Measurements from ENCODE around the gene ETFB. TPM values are rescaled to one million over a fixed set of nuclear protein-coding genes. Genes with fewer than 3 reads are reported as not detected.

Gene ETFB
- total RNA-seq, 1 experiment from 2014 or later: 140 TPM

- ChIA-PET RAD21 (ENCODE audit: low non-redundant PET in 1 of 2, low total read pairs in 2 of 2, uncharacterized antibody in 2 of 2, unreplicated experiment in 2 of 2) (no interaction called here), CTCF (no interaction called here), POLR2A (no interaction called here)
- ATAC-seq: no peak
- H3K27me3 ChIP-seq (ENCODE audit: insufficient read depth, low read length): no peaks in the 10 kb centered on the region
- no peaks in the 10 kb centered on the region for H4K20me1 ChIP-seq (ENCODE audit: insufficient read depth)
- H3K9me3 ChIP-seq (ENCODE audit: control insufficient read depth in 1 of 2, insufficient read depth in 1 of 2, low read depth in 1 of 2, low read length in 2 of 2): peaks cover 8 to 9% of the 10 kb centered on the region in 2 experiments; a peak in 2 of 4 replicates
- DNase-seq (ENCODE audit: low read depth, low spot score): no peak
- H3K4me2 ChIP-seq (ENCODE audit: low read length): no peak overlapping the region
- no peak overlapping the region for H3K27ac ChIP-seq (ENCODE audit: low read depth, low read length)
- intact Hi-C loops (cut with micrococcal nuclease): no loop called here
- peaks cover 6 to 19% of the 10 kb centered on the region in 2 experiments; a peak in 3 of 4 replicates for H3K4me1 ChIP-seq (ENCODE audit: control insufficient read depth in 1 of 2, insufficient read depth in 2 of 2, low read length in 2 of 2)
- no TSS peak for BruUV-seq (replicated peaks)
- H3K79me2 ChIP-seq (ENCODE audit: insufficient read depth, low read length): peaks cover 4% of the 10 kb centered on the region; the same call in 1 of the 2 replicates
- H3K36me3 ChIP-seq (ENCODE audit: control insufficient read depth in 1 of 2, insufficient read depth in 2 of 2, low read length in 2 of 2): peaks cover 0 to 3% of the 10 kb centered on the region in 2 experiments; a peak in 1 of 4 replicates
- H3K4me3 ChIP-seq (replicated peaks in 1 of 2; ENCODE audit: low read depth in 1 of 2, low read length in 2 of 2): no peak overlapping the region
- TF ChIP-seq SP1 (IDR thresholded peaks at IDR 0.05; ENCODE audit: low read depth) (no peak), POLR2AphosphoS5 (IDR thresholded peaks at IDR 0.05; ENCODE audit: low read depth, low read length) (no peak), EGR1 (IDR thresholded peaks at IDR 0.05; ENCODE audit: low read depth) (no peak), CEBPB (IDR thresholded peaks at IDR 0.05; ENCODE audit: low read depth) (no peak), ZNF274 (IDR thresholded peaks at IDR 0.05; ENCODE audit: low read depth, low read length) (no peak), RAD21 (IDR thresholded peaks at IDR 0.05; ENCODE audit: low read depth) (no peak), SIN3A (IDR thresholded peaks at IDR 0.05; ENCODE audit: low read depth) (no peak), ZBTB33 (IDR thresholded peaks at IDR 0.05; ENCODE audit: extremely low read depth, insufficient replicate concordance, low read length) (no peak), MAX (IDR thresholded peaks at IDR 0.05) (no peak), POLR2A (IDR thresholded peaks at IDR 0.05; ENCODE audit: borderline replicate concordance, extremely low read depth, insufficient read depth, insufficient read length) (no peak), SRF (IDR thresholded peaks at IDR 0.05; ENCODE audit: low read depth) (no peak), EZH2phosphoT487 (IDR thresholded peaks at IDR 0.05; ENCODE audit: borderline replicate concordance) (no peak), FOSL1 (IDR thresholded peaks at IDR 0.05; ENCODE audit: low read depth) (no peak), ELF1 (IDR thresholded peaks at IDR 0.05; ENCODE audit: borderline replicate concordance, low read depth) (no peak)
- no peaks in the 10 kb centered on the region for H3K9me2 ChIP-seq (ENCODE audit: insufficient read depth)
- H2AFZ ChIP-seq (ENCODE audit: low read depth, low read length, poor library complexity, severe bottlenecking): no peak overlapping the region
- H3K9ac ChIP-seq (ENCODE audit: low read length): no peak overlapping the region
These were observed 33.0 kb upstream of the ETFB start for GRCh38 chr19:51399231-51399630.

Data from HCT116 (cell line).